Panc1 (cell line): ENCODE results near the gene PRKG1.

ENCODE experiments used
- POLR2AphosphoS5 ChIP-seq: IDR thresholded peaks from 2 replicates; pipeline ENCODE4 v1.6.1; 2012; ENCODE audit warnings: mild to moderate bottlenecking, low read depth, low read length, moderate library complexity
- TCF7L2 ChIP-seq: IDR thresholded peaks from 2 replicates; pipeline ENCODE4 v1.6.1; 2011; ENCODE audit warnings: mild to moderate bottlenecking, low read depth, low read length, inconsistent platforms
- TF ChIP-seq, protein P1 (sequence below): fragments of 450-650 bp; IDR thresholded peaks from 2 replicates; pipeline ENCODE4 v1.5.1; 2017; ENCODE audit warnings: mild to moderate bottlenecking
- TF ChIP-seq, protein P2 (sequence below), 2 experiments: IDR thresholded peaks; 2 replicates each; pipeline ENCODE4 v1.6.1; 2011 to 2012; ENCODE audit warnings: low read depth in 2 of 2, control low read depth in 1 of 2, low read length in 1 of 2, mild to moderate bottlenecking in 1 of 2, moderate library complexity in 1 of 2; ENCODE audit not compliant: insufficient read depth in 1 of 2

DNA sequence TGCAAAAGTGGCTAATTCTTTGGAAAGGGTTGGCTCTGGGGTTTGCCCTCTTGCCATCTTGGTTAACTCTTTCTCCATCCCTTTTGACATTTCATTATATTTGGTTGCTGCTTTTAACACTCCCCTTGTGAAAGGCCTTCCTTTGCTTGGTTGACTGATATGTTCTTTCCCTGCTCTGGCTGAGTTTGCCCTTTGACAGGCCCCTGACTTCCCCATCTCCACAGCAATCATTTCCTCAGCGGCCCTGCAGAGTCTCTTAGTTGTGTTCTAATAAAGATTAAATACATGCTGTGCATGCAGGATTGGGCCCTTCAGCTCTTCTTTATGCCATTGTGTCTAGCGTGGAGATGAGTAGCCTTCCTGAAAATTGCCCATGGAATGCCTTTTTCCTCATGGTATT is 709.7 kb downstream of the PRKG1 start:
- TF ChIP-seq, protein P1, sequence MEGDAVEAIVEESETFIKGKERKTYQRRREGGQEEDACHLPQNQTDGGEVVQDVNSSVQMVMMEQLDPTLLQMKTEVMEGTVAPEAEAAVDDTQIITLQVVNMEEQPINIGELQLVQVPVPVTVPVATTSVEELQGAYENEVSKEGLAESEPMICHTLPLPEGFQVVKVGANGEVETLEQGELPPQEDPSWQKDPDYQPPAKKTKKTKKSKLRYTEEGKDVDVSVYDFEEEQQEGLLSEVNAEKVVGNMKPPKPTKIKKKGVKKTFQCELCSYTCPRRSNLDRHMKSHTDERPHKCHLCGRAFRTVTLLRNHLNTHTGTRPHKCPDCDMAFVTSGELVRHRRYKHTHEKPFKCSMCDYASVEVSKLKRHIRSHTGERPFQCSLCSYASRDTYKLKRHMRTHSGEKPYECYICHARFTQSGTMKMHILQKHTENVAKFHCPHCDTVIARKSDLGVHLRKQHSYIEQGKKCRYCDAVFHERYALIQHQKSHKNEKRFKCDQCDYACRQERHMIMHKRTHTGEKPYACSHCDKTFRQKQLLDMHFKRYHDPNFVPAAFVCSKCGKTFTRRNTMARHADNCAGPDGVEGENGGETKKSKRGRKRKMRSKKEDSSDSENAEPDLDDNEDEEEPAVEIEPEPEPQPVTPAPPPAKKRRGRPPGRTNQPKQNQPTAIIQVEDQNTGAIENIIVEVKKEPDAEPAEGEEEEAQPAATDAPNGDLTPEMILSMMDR = no peak
- TF ChIP-seq POLR2AphosphoS5 = no peak
- TF ChIP-seq, protein P2, sequence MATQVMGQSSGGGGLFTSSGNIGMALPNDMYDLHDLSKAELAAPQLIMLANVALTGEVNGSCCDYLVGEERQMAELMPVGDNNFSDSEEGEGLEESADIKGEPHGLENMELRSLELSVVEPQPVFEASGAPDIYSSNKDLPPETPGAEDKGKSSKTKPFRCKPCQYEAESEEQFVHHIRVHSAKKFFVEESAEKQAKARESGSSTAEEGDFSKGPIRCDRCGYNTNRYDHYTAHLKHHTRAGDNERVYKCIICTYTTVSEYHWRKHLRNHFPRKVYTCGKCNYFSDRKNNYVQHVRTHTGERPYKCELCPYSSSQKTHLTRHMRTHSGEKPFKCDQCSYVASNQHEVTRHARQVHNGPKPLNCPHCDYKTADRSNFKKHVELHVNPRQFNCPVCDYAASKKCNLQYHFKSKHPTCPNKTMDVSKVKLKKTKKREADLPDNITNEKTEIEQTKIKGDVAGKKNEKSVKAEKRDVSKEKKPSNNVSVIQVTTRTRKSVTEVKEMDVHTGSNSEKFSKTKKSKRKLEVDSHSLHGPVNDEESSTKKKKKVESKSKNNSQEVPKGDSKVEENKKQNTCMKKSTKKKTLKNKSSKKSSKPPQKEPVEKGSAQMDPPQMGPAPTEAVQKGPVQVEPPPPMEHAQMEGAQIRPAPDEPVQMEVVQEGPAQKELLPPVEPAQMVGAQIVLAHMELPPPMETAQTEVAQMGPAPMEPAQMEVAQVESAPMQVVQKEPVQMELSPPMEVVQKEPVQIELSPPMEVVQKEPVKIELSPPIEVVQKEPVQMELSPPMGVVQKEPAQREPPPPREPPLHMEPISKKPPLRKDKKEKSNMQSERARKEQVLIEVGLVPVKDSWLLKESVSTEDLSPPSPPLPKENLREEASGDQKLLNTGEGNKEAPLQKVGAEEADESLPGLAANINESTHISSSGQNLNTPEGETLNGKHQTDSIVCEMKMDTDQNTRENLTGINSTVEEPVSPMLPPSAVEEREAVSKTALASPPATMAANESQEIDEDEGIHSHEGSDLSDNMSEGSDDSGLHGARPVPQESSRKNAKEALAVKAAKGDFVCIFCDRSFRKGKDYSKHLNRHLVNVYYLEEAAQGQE (IDR thresholded peaks at IDR 0.05; ENCODE audit: insufficient read depth in 1 of 2, low read depth in 2 of 2, low read length in 1 of 2) = no peak
- TF ChIP-seq TCF7L2 = no peak
